Stromal cell of bone marrow (primary cell): ENCODE data around the gene ACTR1A.
"Not testable (repeated sequence)": the region's sequence is repeated elsewhere in the genome, so short reads cannot be mapped to it uniquely, and the experiment has no call there.

ENCODE experiments used
- DNase-seq: peaks from one replicate; pipeline ENCODE4 v3.0.0-alpha.2; 2012; ENCODE audit warnings: low read depth

Gene ACTR1A

DNA sequence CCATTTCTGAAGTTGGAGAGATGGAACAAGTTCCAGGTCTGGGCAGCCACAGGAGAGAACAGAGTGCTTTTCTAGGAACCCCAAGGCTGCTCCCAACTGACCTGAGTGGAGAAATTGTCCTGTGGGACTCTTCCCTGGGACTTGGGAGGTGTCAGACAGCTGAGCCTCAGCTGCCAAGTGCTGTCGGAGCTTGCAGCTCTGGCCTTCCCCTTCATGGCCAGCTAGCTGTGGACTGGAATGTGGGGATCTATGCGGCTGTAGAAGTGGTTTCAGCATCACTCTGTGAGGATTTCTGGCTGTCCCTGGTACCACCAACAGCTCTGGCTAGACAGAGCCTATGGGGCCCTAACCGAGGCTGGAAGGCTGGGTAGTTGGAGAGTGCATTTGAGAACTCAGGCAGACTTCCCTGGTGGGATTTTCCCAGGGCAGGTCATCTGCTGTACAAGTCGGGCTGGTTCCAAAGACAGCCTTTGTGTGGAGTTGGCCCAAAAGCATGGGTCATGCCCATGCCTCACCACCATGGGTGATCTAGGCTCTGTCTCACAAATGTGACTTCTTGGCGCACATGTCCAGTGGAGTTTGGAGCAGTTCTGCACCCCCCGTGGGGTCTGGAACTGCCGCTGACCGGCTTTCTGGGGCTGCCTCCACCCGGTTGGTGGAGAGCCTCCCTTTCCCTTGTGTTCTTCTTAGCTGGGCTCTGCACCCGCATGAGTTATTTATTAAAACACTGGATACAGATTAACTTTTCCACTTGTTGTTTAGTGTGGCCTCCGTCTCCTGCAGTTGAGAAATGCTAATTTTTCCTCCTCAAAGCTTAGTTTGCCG, 12.2 kb upstream of the ACTR1A start:
- DNase-seq: no peak

DNA sequence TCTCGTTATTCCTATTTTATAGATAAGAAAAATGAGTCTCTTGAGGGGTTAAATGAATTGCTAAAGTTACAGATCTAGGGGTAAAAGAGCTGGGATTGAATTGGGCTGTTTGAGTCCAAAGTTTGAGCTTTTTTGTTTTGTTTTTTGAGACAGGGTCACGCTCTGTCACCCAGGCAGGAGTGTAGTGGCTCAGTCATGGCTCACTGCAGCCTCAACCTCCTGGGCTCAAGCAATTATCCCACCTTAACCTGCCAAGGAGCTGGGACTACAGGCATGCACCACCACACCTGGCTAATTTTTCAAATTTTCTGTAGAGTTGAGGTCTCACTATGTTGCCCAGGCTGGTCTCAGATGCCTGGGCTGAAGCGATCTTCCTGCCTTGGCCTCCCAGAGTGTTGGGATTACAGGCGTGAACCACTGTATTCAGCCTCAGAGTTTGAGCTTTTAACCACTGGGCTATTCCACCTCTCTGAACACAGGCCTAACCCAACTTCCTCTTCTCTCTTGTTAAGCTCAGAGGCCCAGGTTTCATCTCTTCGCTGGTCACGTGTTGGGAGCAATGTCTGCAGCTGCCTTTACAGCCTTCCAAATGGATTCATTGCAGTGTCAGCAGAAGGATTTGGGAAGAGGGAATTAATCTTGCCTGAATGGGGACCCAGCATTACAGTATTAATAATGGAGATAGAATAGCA, 9.2 kb upstream of the ACTR1A start:
- no peak for DNase-seq

DNA sequence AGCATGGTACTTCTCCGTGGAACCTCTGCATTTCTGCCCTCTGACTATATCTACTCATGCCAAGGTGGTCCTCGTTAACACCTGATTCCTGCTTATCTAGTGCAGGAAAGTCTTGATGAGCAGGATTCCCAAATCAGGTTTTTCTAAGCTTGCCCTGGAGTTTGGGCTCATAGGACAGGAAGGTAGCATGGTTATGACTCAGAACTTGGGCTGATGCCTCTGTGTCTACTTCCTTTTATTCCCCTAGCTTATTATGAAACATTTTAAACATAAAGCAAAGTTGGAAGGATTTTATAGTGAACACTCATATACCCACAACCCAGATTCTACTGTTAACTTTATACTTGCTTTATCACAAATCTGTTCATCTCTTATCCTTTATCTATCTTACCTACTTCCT, 6.9 kb upstream of the ACTR1A start:
- peak; percentile 61 for DNase-seq

DNA sequence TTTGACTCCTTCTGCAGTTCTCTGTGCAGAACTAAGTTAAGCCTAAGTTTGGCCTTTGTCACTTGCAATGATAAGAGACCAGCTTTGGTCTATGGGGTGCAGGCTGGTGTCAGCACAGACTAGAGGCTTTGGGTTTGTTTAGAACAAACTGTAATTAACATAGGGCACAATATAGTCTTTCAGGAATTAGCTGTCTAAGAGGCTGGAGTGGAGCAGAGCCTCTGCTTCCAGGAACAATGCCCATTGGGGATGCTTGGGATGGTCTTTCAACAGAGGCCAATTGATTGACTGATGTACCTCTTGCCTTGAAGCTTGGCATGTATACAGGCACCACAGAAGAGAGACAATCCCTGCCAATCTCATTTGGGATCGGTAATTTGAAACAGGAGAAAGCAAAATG, 6.0 kb upstream of the ACTR1A start:
- no peak for DNase-seq

DNA sequence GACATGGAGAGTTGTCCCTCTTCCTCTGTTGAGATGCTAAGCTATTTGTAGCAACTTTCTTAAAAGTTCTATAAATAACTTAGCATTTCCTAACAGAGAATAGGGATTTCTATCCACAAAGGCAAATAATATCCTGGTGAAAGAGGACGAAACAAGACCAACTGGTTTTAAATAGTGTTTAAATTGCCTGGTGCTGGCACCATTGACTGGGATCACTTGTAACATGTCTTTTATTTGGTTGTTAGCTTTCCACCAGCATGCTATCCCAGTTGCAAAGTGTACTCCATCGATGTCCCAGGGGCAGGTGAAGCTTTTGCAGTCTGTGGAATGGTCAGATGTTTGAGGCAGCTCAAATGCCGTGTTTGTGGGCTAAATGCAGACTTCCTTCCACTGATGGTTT, 5.0 kb upstream of the ACTR1A start:
- no peak for DNase-seq

DNA sequence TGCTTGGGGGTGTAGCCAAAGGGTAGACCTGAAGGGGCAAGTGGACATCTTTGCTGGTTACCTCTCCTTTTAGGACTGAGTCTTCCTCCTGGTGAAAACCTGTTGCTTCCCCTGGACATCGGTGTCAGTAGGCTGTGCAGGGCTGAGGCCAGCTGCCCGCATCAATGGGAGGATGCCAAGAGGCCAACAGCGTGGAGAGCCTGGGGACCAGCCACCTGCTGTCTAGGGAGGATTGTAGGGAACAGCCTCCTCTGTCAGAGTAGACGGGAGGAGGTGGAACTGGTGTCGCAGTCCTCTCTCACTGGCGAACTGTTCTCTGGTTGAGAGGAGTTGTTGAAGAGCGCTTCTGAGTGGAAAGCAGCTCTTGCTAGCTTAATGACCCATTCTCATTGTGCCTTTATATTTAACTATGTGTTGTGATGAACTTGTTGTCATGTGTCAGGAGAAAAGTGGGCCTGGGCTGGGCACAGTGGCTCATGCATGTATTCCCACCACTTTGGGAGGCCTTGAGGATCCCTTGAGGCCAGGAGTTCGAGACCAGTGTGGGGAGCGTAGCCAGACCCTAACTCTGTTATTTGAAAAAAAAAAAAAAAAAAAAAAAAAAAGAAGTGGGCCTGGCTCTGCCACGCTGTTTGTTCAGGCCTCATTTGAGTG, 3.1 kb upstream of the ACTR1A start:
- no peak for DNase-seq

DNA sequence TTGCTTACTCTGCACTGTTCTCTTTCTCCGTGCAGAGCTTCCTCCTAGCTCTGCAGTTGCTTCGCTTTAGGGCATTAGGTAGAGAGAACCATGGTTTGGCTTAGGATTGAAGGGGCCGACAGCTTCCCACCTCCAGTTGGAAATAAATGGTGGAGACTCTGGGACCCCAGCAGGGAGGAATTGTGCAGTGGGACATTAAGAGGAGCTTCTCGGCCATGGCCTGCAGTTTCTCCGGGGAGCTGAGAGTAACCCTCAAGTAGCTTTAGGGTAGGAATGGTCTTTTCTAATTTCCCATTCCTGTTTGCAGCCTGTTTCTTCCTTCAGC, 2.4 kb upstream of the ACTR1A start:
- no peak for DNase-seq

DNA sequence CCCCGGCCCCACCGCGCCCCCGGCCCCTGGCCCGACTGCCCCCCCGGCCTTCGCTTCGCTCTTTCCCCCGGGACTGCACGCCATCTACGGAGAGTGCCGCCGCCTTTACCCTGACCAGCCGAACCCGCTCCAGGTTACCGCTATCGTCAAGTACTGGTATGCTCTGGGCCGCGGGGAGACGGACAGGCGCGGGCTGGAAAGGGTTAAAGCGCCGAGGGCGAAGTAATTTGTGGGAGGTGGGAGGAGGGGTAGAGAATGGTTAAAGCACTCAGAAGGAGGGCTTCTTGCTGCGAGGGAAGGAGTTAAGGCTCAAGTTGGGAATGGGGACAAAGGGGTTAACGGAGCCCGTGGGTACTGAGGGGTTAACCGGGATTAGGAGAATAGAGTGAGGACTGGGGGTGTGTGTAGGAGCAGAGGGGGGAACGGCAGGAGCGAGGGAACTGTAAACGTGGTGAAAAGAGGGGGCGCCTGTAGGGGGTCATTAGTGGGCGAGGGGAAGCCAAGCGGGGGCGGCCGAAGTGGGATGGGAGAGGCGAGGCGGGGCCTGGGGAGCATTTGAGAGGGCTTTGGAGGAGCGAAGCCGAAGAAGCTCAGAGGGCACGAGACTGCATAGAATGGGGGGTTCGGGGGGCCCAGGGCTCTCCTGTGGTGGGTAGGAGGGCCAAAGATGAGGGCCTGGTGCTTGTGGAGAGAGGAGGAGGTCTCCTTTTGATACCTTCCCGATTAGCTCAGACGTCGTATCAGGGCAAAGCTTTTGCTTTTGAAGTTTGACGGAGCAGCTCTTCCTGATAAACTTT, 1.9 kb upstream of the ACTR1A start:
- DNase-seq: no peak

DNA sequence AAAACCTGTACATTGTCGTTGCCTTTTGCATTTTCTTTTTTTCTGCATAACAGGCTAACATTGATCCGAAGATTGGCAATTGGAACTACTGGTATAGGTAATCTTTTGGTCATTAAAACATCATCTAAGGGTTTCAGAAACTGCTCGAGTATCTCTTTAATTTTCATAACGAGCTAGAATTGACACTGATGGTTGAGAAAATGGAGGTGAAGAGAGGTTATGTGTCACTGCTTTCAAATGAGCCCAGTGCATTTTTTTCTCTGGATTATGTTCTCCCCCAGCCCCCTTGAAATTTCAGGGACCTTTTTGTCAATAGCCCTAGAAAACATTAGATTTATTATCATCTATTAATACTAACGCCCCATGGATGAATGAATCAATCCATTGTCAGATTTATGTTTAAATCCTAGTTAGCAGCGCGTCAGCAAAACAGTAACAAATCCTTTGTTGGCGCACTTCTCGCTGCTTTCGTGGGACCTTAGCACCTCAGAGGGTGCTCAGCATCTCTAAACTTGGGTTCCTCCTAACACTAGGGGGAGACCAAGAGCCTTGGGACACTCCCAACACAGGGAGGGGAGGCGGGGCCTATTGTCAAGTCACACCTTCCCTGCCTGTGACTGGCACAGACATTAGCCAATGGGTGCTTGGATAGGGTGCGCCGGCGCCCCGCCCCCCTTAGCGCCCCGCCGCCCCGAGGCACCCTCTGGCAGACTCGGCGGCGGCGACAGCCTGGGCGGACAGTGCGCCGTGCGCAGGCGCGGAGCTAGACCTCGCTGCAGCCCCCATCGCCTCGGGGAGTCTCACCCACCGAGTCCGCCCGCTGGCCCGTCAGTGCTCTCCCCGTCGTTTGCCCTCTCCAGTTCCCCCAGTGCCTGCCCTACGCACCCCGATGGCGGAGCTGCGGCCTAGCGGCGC, 1.0 kb upstream of the ACTR1A start, which contains the start of gene SUFU:
Gene SUFU (plus strand): TSS at position 709 of the 915 bp plus-strand sequence. CDS start 181 bp downstream, at position 890.
- DNase-seq: peak; percentile 97

DNA sequence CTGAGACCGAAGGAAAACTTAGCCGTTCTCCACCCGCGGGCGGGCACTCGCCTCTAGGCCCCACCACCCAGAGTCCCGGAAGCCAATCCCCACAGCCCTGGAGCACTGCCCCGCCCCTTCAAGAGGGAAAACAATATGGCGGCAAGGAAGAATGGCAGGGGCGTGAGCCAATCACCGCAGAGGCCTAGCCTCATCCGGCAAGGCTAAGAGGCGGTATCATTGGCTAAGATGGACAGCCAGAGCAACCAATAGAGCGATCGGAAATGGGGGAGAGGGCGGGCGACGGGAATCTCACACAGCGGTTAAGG, 529 bp downstream of the ACTR1A start:
- DNase-seq: peak; percentile 99

DNA sequence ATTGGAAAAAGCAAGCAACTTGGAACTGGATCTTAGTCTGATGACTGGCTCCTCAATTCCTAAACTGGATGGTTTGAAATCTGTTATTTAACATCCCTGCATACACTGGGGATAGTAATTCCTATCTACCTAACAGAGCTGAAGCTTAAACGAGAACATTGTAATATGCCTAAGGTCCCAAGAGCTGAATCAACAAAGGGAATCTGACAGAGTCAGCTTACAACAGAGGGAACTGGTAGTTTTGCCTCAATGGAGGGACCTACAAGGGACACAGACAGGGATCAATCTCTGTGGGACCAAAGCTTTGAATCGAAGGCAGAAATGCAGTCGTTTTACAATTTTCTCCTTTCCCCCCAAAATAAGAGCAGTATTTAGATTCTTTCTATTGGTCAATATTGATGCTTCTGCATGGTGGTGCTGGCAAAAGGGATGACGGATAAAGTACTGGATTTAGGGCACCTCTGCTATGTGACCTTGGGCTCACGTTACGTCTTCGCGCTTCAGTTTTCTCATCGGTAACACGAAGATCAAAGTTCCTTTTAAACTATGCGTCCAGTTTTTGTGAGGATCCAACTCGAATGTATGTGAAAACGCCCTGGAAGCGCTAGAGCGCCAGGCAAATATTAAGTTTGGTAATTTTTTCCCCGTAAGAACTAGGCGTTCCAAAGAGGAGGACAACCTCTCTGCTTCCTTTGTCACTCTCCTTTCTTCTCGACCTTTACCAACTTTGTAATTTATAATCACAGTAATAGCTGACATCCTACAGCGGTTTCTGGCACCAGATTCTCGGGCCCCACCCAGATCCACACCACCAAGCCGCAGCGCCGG, 1.1 kb downstream of the ACTR1A start:
- DNase-seq: no peak

DNA sequence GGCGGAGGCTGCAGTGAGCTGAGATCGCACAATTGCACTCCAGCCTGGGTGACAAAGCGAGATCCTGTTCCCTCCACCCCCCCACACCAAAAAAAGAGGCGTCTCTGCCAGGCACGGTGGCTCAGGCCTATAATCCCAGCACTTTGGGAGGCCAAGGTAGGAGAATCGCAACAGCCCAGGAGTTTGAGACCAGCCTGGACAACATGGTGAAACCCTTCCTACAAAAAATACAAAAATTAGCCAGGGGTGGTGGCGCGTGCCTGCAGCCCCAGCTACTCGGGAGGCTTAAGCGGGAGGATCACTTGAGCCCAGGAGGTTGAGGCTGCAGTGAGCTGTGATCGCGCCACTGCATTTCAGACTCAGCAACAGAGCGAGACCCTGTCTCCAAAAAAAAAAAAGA, 1.8 kb downstream of the ACTR1A start:
- not testable (repeated sequence) for DNase-seq

DNA sequence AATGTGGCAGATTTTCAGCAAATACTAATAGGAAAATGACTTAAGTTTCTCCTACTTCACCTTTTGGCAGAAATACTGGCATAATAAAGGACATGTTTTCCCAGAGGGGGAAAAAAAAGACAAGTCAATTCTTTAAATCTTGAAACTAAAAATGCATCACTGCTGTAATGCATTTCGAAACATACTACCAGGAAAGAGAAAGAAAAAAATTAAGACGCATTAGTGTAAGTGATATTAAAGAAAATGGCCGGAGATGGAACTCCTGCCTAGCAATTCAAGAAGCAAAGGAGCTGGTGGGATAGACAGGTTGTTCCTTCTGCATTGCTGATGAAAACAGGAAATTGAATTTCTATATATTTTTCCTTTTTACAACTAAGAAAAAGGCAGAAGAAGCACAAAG, 3.2 kb downstream of the ACTR1A start:
- DNase-seq: no peak

DNA sequence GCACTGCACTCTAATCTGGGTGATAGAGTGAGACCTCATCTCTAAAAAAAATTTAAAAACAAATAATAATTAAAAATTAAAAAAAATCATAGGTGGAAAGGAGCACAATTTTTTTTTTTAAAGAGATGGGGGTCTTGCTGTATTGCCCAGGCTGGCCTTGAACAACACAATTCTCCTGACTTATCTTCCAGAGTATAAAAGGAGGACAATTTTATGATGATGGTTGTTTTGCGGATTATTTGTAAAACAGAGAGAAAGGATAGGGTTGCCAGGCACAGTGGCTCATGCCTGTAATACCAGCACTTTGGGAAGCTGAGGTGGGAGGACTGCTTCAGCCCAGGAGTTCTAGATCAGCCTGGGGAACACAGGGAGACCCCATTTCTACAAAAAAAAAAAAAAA, 5.0 kb downstream of the ACTR1A start:
- no peak for DNase-seq

DNA sequence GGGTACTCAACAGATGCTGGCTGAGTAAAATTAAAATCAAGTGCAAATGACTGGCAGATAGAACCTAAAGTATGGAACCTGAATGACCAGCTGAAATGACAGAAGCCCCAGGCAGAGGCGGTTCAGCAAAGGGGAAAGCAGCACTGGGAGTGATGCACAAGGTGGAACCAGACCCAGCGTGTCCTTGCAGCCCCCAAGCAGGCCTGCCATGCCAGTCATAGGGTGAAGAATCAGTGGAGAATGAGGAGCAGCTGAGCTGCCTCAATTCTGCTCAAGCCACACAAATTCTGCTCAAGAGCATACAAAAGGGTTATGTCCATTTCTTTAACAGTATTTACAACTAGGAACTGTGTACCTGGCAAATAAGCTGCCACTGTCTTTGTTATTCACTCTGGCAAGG, 8.7 kb downstream of the ACTR1A start:
- DNase-seq: no peak

DNA sequence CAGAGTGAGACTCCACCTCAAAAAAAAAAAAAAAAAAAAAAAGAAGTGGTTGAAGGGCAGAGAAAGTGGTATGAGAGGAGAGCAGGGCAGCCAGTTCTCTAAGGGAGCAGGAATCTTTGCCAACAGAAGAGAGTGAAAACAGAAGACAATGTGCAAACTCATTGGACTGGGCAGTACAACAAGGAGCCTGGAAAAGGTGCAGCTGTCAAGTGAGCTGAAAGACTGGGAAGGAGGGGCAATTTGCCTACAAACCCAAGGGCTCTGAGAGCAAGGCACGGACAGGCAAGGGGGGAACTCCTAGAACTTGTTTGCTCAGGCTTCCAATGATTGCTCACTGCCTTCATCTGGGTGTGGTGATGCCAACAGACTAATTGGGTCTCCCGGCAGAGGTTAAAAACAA, 9.5 kb downstream of the ACTR1A start:
- no peak for DNase-seq

DNA sequence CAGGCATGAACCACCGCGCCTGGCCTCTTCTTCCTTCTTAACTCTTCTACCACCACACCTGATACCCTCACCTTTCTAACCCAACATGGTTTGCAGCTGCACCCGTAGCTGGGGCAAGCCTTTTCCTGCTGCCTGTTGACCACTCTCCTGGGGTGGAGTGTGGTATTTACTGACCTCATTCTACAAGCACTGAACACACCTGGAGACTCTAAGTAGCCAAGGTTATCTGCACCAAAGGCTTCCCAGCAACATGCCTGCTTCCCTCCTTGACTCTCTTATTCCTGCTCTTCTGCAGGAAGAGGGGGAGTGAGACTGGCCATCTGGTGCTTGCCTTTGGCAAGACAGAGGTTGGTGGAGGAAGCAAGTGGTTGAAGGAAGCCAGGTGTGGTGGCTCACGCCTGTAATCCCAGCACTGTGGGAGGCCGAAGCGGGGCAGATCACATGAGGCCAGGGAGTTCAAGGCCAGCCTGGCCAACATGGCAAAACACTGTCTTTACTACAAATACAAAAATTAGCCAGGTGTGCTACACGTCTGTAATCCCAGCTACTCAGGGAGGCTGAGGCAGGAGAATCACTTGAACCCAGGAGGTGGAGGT, 10.1 kb downstream of the ACTR1A start:
- no peak for DNase-seq

DNA sequence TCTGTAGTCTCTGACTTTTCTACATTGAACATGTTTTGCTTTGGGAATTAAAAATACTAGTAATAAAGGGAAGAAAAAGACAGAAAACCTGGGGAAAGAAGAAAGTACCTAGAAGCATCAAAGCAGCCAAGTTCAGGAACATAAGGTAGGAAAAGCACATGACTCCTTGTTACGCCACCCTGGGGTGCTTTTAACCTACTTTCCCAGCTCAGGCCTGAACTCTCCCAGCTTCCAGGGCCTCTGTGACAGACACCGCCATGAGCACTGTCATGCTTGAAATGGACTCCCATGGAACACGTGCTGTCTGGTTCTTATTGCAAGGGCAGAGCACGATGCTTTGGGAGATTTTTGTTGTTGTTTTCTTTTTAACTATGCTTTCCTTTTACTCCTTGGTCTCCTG, 11.4 kb downstream of the ACTR1A start:
- DNase-seq: no peak

DNA sequence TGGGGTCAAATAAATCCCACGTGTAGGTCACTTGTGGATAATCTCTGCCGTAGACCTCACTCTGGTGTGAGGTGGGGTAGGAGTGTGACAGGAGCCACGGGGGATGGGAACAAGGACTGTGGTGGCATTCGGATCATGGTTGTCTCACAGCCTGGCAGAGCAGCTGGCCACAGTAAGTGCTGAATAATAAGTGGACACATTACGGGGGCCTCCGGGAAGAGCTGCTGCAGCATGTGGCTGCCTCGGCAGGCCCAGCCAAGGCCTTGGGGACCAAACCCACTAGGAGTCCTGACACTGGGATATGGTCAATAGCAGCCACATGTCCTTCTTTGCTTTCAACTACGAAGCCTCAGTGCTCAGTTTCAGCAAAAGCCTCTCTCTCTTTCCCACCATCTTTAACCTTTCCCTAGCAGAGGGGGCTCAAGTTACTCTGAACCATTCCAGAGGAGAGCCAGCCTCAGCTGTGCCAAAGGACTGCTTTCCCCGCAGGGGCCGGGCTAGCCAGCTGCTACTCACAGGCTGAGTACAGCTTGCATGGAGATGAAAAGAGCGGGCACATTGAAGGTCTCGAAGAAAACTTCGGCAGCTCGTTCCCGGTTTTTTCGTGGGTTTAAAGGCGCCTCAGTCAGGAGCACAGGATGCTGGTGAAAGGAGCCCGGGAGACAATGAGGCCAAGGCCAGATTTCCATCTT, 17.3 kb downstream of the ACTR1A start:
- no peak for DNase-seq

DNA sequence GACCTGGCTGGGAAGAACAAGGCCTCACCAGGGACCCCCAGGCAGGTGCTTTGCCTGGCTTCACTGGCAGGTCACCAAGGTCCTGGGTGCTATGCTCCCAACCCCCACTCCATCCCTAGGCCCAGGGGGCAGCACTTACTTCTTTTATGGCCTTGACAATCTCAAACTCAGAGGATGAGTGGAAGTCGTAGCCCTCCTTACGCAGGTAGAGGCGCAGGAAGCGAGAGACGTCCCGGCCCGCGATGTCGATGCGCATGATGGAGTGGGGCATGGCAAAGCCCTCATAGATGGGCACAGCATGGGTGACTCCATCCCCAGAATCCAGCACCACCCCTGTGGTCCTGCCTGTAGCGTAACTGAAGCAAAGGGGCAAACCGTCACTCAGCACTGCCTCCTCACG, 18.5 kb downstream of the ACTR1A start:
- no peak for DNase-seq
